Skeletal muscle cell (primary cell): ENCODE results near the gene MAP2.

ENCODE experiments used
- DNase-seq: peaks from one replicate; pipeline ENCODE4 v3.0.0-alpha.2; 2010; ENCODE audit warnings: low read depth
- H3K4me3 ChIP-seq: 2 replicates; pipeline ENCODE4 v1.5.1; 2011; ENCODE audit warnings: low read depth, mild to moderate bottlenecking, control low read depth, low read length, moderate library complexity

Gene MAP2

DNA sequence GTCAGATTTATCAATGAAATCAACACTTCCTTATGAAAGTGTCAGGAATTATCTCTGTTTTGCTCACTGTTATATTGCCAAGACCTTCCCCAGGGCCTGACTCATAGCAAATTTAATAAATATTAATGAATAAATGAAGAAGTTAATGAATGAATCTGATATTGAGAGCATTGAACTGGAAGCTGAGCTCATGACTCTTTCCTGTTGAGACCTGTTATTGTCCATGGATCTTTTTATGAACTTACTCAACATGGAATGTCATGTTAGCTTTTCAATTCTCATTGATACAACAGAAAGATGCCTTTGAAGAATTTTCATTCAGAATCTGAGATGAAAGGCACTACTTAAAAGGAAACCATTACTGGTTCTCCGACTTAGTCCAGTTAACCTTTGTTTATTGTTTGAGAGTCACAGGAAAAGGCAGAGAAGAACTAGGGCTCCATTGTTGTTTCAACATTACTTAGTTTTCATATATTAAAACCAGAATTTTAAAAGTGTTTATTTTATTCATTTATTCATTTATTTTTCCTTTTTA, 257.4 kb downstream of the MAP2 start:
- no peak overlapping the region for H3K4me3 ChIP-seq
- no peak for DNase-seq

DNA sequence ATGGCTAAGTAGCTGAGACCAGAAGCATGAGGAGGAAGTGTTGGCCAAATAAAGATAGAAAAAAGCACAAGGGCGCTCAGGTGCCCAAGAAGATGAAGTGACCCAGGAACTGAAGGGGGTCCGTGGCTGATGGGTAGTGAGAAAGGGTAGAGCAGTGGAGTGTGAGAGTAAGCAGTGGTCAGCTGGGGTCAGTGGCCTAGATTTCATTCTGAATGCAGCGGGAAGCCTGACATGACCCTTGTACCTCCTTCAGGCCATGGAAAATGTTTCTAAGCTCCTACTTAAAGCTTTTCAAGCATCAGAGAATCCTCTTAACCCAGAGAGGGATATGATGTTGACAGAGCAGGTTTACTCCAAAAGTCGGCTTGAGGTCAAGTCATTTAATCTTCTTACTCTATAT, 258.8 kb downstream of the MAP2 start:
- no peak overlapping the region for H3K4me3 ChIP-seq
- DNase-seq: no peak

DNA sequence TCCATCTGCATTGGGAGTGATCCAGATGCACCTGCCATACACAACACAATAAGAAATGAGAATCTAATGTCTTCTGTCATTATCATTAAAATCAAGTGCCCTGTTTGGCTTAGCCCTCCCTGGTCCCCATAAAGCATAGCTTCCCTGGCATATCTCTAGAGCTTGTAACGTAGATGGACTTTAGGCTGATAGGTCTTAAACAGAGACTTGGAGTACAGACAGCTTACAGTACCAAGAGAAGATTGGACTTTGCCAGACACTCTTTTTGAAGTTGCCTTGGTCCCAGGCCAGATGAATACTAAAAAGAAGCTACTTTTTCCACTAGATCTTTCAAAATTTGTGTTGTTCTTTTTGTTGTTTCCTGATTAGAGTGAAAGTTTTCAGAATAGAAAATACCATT, 261.5 kb downstream of the MAP2 start:
- no peak overlapping the region for H3K4me3 ChIP-seq
- no peak for DNase-seq

DNA sequence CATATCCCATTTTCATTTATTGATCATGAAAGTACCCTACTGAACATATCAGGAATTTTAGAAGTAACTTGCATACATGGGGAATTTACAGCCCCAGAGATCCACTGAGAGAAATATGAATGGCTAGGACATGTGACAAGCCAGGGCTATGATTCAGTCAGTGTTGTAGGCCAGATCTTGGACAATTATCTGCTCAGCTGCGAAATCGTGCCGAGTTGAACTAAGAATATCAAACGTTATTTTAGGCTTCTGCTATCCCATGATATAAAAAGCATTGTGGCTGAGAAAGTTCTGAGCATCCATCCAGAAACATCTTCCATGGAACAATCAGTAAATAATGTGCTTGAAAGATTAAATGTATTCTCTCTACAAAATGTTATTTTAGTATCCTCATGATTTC, 262.1 kb downstream of the MAP2 start:
- H3K4me3 ChIP-seq: no peak overlapping the region
- no peak for DNase-seq

DNA sequence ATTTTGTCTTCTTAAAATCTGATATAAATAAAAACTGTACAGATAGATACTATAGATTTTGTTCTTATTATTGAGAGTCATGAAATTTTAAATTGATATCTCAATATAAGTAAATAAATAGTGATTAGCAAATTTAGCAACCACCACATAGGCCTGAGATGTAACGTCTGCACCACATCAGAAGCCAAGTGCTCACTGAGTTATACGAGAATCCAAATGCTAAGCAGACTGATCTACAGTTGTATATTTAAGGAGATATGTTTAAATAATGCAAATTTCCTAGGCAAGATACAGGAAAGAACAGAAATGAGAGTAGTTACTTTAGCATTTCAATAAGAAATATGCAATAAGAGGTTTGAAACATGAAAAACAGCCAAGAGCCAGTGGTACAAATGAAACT, 262.6 kb downstream of the MAP2 start:
- no peak overlapping the region for H3K4me3 ChIP-seq
- no peak for DNase-seq

DNA sequence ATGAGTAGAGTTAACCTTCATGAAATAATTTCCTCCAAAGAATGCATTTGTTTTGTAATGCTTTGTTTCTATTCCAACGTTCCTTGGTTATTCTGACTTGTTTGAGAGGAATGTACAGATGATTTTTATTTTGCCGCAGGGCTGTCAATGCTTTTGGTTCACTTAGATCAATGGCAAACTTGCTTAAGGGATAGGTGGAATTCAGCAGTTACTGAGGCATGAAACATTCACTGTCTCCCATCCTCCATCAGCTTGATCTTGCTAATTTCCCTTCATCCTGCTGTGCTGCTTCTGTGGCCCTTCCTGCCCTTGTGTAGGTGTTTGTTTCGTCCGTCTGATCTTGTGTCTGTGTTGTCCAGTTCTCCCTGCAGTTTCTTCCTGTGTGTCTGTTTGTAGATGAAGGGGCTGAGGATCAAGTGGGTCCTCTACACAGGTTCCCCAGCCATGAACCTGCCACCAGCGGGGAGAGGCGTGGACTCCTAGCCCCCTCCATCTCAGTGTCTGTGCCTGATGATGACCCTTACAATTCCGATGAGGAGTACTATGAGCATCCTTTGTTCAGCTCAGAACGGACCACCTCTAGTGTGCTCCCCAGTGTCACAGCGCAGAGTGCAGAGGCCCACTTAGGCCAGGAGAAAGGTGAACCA, 263.6 kb downstream of the MAP2 start:
- no peak overlapping the region for H3K4me3 ChIP-seq
- no peak for DNase-seq

DNA sequence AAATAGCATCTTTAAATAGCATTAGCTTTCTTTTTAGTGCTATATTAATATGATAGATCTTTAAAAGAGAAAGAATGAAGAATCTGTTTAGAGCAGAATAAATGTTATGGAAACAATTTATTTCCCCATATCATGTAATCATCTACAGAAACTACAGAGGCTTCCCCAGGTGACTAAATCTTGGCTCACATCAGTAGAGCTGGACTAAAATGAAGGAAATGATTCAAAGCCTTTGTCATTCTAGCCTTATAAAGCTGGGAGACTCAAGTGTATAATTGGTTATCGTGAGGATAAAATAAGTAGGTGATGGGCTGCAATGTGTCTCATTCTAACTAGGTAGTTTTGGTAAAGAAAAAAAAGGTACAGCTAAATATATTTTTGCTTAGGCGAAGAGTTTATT, 264.5 kb downstream of the MAP2 start:
- no peak for DNase-seq
- no peak overlapping the region for H3K4me3 ChIP-seq

DNA sequence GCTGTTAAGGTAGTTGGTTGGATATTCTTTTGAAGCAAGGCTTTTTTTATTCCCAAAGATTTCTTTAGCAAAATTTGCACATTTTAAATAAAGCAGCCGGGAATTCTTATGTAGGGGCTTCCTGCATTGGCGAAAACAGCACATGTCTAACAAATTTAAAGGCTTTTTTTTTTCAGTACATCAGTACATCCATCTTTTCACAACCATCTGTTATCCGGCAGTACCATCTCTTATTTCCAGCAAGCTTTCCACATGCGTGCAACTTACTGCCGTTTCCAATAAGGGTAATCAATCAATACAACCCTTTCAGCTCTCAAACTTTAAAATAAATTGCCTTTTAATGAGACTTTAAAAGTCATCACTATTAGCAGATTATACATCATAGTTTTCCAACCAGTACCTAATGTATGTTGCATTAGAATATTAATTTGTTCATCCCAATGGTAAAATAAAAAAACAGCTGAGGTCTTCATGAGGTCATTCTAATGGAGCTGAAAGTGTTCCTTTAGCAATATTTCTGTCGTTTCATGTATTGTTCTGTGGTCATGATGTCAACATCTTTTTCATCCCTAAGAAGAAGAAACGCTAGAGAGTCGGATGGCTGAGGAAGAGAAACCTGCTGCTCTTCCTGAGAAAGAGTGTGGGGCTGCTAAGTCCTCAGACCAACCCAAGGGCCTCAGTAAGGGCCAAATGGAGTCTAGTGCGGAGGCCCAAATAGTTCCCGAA, 266.3 kb downstream of the MAP2 start:
- no peak for DNase-seq
- no peak overlapping the region for H3K4me3 ChIP-seq

DNA sequence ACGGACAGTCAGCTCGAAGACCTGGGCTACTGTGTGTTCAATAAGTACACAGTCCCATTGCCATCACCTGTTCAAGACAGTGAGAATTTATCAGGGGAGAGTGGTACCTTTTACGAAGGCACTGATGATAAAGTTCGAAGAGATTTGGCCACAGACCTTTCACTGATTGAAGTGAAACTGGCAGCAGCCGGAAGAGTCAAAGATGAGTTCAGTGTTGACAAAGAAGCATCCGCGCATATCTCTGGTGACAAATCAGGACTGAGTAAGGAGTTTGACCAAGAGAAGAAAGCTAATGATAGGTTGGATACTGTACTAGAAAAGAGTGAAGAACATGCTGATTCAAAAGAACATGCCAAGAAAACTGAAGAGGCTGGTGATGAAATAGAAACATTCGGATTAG, 270.9 kb downstream of the MAP2 start:
- DNase-seq: no peak
- H3K4me3 ChIP-seq: no peak overlapping the region

DNA sequence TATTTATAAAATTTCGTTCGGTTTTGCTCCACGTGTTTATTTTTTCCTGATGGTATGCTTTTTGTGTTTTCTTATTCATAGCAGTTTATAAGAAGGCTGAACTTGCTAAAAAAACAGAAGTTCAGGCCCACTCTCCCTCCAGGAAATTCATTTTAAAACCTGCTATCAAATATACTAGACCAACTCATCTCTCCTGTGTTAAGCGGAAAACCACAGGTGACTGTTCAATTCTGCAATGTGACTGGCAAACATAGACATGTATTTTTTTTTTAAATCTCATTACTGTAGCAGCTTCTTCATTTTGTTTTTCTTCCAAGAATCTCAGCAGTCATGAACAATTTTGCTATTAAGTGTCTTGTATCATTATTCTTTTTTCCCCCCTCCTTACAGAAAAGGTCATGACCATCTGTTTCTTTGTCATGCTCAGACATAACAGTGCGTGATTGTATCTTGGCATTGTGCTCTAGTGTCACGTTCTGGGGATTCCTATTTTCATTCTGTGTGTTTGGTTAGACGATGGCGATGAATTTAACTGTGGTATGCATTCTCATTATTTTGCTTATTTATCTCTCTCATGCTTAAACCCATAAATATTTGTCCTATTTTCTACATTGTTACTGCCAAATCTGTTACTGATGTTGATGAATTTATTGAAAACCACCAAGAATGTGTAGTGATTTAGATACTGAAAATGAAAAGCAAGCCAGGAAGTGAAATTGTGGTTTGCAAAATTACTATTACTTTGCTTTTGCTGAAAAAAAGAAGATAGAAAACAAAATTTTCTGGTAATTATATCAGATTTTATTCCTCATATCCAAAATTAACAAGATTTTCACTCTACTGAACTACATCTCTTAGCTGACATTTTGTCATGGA, 273.2 kb downstream of the MAP2 start:
- no peak for DNase-seq
- no peak overlapping the region for H3K4me3 ChIP-seq

DNA sequence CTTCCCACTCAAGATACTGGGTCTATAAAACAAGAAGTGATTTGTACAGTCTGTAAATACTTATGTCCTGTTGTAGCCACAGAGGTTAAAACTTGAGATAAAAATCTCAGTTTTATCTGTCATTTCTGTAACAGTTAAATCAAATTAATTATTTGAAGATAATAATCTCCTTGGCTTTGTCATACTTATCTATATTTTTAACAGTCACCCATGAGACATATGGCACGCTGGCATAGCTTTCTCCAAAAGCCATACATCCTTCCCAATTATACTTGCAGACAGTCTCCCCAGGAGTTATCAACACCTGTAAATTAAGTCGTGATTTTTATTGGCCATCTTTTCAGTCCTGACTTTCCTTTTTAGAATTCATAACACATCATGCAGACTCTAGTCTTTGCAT, 278.9 kb downstream of the MAP2 start:
- H3K4me3 ChIP-seq: no peak overlapping the region
- no peak for DNase-seq

DNA sequence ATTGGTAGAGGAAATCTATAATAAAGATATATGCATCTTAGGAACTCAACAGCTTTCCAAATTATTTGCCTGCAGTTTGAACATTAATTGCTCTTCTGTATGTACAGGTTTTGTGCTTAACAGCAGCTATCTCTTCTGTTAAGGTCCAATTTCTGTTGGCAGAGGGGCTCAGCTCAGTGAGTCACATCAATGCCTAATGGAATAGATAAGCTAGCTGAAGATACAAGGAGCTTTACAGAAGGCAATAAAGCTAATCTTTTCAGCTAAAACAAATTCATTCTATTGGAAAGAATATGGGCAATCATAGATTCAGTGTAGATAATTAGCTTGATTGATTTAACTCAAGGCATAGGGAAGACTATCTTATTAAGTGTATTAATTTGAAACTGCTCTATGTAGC, 289.4 kb downstream of the MAP2 start:
- DNase-seq: no peak
- no peak overlapping the region for H3K4me3 ChIP-seq

DNA sequence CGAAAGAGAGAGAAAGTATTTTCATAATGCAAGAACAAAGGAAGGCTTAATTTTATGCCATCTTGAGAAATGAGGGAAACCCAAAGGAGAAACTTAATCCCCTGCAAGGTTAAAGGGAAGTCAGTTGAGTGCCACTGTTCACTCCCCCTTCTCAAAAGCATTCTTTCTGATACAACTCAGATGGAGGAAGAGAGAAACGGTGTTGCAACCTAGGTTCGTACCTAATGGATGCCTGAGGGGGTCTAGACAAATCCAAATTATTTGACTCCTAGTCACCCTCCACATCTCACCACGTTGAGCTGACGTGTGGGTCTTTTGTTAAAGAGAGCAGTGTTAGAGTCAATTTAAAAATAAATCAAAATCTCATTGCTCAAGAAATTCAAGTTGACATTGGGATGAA, 295.2 kb downstream of the MAP2 start:
- no peak for DNase-seq
- H3K4me3 ChIP-seq: no peak overlapping the region

DNA sequence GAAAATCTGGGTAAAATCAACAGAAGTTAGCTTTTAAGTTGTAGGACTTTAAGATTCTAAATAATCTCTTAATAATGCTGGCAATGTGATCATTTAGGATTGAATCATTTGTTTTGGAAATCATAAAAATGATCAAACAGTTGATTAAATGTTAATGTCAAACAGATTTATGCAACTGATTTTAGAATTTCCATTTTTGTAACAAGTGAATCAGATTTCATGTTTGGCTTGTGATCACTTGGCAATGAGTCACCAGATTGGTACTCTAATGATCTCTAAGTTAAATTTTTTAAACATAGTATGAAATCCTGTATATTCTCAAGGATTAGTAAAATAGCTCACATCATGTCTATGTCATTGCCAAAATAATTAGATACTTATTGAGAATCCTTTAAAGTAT, 297.6 kb downstream of the MAP2 start:
- H3K4me3 ChIP-seq: no peak overlapping the region
- peak; percentile 4 for DNase-seq

DNA sequence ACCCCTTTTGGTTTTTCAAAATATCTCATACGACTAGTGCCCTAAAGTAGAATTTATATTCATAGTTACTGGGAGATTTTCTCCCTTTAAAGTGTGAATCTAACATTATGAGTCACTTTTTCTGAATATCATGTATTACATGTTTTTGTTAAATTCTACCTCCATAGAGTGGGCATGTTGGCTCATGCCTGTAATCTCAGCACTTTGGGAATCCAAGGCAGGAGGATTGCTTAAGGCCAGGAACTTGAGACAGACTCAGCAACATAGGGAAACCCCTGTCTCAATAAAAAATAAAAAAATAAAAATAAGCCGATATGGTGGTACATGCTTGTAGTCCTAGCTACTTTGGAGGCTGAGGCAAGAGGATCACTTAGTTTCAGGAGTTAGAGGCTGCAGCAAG, 302.5 kb downstream of the MAP2 start:
- no peak overlapping the region for H3K4me3 ChIP-seq
- DNase-seq: no peak

DNA sequence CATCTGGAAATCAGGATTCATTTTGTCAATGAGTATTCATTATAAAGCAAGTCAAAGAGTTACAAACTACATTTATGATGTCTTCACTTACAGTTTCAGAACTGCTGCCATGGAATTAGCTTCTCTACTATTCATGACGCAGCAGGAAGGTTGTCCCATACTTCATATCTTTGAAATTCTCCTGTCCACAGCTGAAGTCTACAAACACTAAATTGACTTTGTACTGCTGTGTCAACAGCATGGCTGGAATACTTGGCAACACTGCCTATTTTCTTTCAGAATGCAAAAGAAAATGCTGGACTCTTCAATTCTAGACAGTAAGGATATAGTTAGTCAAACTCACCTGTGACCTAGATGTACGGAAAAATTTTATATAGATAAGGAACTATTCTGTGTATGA, 303.2 kb downstream of the MAP2 start:
- no peak for DNase-seq

DNA sequence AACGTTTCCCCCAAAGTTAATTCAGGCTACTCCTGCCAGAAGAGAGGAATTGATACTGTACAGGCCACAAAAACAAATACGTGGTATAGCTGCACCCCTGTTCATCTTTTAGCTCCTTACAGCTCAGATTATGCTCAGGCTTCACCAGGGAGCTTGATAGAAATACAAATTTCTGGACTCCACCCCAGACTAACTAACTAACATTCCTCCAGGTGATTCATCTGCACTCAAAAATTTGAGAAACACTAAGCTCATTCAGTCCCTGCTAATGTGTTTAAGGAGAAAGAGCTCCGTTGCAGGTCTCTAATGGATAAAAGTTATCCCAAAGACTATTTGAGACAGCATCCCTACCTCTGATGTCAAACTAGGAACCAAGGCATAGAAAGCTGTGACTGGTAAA, 311.0 kb downstream of the MAP2 start:
- no peak overlapping the region for H3K4me3 ChIP-seq
- no peak for DNase-seq

More for the DNA sequence above, 303.2 kb downstream of the MAP2 start:
- no peak overlapping the region for H3K4me3 ChIP-seq

DNA sequence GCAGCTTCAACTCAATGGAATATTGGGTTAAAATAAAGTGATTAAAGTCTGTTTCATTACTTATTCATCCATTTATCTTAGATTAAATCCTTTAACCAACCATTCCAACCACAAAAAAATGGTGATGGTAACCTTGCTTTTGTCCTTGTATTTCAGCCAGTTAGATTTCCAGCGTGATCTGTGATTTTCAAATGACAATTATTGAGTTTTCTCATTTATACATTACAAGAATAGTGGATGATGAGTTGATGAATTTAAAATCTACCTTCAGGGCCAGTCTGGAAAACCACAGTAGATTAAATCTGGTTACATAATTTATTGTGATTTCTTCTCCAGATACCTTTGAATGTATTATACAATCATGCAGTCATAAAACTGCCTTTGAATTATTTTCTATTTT, 318.1 kb downstream of the MAP2 start:
- no peak for DNase-seq
- H3K4me3 ChIP-seq: no peak overlapping the region

DNA sequence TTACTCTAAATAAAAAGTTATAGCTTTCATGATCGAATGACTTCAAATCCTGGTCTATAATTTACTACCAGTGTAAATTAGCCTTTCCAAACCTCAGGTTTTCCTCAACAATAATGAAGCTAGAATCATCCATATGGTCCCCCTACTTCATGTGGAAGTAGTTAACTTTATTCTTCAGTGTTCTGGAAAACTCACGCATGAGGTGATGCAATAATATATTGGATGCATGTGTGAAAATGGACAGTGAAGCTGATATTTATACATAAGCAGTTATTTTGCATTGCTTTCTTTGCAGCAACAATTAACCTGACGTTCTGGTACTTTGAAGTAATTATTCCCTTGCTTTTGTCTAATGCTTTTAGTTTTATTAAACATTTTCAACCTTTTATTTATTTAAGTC, 329.2 kb downstream of the MAP2 start:
- no peak for DNase-seq
- H3K4me3 ChIP-seq: no peak overlapping the region

DNA sequence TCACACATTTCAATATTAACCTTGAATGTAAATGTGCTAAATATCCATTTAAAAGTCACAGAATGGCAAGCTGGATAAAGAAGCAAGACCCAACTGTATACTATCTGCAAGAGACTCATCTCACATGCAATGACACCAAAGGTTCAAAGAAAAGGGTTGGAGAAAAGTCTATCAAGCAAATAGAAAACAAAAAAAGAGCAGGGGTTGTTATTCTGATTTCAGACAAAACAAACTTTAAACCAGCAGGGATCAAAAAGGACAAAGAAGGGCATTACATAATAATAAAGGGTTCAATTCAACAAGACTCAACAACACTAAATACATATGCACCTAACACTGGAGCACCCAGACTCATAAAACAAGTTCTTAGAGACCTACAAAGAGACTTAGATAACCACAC, 333.3 kb downstream of the MAP2 start:
- DNase-seq: no peak

More for the DNA sequence above, 333.3 kb downstream of the MAP2 start:
- no peak overlapping the region for H3K4me3 ChIP-seq
